ENCODE measurements around the gene MELTF.
A peak's percentile ranks its signal among the peaks of the same experiment; 100 is the strongest.
"Not testable (repeated sequence)": the region's sequence is repeated elsewhere in the genome, so short reads cannot be mapped to it uniquely, and the experiment has no call there.

MELTF gene

DNA sequence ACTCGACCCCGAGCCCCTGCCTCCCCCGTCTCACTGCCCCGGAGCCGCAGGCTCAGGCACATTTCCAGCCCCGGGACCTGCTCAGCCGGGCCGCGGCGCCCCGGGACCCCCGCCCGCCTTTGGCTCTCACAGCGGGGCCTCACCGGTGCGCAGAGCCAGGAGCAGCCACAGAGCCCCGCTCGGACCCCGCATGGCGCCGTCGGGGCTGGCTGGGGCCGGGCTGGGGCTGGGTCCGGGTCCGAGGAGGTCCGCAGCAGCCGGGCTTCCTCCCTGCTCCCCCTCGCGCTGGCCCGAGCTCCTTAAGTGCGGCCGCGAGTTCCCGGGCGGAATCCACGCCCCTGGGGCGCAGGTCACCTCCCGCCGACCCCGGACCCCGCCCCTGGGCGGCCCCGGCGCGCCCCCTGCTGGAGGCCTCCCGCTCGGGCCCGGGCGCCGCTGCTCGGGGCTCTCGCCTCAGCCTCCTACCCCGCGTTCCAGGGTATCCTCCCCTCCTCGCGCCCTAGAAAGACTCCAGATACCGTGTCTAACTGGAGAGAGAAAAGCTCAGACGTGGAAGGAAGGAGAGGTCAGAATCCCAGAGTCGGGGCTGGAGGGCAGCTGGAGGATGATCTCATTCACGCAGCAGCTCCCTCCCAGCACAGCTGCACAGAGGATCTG lies at the start of gene MELTF:
MELTF (minus strand) TSS at position 307 of the 657 bp plus-strand sequence; CDS start at position 192, 115 bp downstream.
- peak; percentile 59 for DNase-seq (ENCODE audit: low read depth)

DNA sequence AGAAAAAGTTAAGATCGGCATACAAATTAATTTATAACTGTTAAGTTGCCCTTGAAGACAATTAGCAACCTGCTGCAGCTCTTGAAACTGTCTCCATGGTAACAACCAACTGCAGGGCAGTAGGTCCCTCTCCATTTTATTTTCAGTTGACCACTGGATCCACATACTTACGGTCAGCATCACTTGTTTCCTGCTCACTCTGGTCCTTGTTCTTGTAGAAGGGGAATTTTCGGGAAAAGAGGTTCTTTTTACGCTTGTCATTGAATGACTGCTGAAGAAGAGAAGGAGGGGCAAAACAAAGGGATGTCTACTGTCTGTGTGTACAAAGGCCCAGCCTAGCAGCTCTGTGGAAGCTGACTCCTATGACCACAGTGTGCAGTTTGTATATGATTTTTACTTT lies 46.8 kb upstream of the MELTF start:
- no peak for DNase-seq (ENCODE audit: low read depth)

DNA sequence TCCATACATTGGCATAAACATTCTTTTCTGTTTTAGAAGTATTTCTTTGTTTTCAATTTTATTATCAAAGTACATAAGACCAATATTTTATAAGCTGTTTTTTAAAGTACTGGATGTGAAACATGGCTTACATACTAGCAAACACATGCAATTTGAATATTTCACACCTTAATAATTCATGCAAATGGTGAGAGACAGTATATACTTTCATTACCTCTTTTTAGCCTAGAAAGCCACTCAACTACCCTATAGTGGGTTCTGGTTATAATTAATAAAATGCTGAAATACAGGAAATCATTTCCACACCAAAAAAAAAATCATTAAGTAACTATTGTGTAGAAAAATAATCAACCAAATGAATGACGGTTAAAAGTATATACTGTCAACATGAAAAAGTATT lies 38.5 kb upstream of the MELTF start:
- no peak for DNase-seq (ENCODE audit: low read depth)

DNA sequence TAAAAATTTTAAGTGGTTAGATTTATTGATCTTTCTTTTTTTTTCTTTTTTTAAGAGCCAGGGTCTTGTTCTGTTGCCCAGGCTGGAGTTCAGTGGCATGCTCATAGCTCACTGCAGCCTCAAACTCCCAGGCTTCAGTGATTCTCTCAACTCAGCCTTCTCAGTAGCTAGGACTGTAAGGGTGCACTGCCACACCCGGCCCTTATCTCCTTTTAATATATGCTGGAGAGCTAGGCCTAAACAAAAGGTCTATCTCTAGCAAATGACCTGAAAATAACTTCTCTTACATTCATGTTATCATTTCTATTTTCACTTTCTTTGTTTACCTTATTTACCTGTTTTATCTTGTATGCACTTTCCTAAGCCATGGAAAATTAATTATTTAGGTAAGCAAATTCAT lies 35.2 kb upstream of the MELTF start:
- no peak for DNase-seq (ENCODE audit: low read depth)

DNA sequence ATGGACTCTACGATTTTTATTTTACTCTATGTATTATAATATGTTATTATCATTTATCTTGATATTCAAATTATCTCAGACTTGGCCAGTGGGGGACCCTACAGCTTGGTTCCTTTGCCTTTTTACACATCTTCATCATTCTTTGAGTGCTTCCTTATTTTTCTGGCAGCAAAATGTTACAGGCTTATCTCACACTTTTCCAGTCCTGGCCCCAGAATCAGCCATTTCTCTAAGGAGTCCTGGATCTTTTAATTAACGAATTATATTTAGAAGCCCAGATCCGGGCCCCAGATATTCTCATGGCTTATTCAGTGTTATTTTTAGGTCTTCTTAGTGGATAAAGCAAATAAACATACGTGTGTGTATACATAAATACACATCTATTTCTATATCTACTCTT lies 32.8 kb upstream of the MELTF start:
- DNase-seq (ENCODE audit: low read depth), result no peak

DNA sequence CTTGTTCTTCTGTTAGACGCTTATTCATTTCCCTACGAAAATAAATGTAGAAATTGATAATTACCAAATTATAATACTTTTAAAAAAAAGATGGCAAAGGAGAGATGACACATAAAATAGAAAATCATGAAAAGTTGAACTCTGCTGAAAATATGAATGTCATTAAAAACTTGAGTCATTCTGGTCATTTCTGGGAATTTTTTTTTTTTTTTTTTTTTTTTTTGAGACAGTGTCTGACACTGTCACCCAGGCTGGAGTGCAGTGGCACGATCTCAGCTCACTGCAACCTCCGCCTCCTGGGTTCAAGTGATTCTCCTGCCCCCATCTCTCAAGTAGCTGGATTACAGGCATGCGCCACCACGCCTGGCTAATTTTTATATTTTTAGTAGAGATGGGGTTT lies 22.0 kb upstream of the MELTF start:
- not testable (repeated sequence) for DNase-seq (ENCODE audit: low read depth)

DNA sequence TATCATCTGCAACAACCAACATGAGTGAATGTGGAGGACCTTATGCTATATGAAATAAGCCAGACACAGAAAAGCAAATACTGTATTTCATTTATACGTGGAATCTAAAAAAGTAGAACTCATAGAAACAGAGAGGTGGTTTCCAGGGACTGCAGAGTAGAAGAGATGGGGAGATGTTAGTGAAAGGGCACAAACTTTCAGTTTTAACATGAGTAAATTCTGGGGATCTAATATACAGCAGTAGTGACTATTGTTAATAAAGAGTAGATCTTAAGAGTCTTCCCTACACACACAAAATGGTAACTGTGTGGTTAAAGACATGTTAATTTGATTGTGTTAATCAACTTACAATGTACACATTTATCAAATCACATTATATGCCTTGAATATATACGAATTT lies 20.9 kb upstream of the MELTF start:
- DNase-seq (ENCODE audit: low read depth), result no peak

DNA sequence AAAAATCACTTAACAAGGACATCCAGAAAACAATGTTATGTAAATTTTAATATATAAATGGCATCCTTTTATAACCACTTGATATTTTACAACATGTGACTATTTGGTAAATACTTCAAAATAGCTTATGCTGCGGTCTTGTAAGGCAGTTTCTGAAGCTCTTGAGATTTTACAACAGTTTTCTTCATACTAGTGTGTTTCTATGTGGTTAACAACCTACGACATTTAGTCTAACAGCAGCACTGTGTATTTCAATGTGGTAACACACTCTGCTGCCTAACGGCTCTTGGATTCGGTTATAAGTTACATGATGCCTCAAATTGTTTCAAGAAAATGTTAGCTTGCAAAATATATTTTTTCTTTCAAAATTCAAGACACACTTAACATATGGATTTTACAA lies 12.9 kb upstream of the MELTF start:
- DNase-seq (ENCODE audit: low read depth), result no peak

DNA sequence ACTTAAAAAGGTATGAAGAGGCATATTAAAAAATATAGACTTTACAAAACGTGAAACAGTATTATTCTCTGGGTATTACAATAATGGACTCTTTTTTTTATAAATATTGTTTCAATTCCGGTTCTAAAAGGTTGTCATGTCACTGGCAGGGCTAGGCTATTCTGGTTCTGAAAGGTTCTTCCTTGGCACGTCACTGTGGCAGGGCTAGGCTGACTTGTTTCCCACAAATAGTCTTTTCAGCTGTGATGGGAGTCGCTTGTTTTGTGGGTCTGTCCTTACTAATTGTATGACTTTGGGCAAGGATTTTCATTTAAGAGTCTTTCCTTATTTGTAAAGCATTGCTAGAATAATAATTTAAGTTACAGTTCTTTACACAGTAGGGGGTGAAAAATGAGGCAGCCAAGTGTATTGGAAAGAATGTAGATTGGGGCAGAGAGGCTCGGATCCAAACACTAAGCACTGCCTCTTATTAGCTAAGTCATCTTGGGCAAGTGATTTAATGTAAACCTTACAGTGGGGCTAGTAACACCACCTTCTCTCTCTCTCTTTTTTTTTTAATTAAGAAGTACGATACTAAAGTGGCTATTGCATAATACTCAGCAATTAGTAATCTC lies 12.4 kb upstream of the MELTF start:
- DNase-seq (ENCODE audit: low read depth), result no peak

DNA sequence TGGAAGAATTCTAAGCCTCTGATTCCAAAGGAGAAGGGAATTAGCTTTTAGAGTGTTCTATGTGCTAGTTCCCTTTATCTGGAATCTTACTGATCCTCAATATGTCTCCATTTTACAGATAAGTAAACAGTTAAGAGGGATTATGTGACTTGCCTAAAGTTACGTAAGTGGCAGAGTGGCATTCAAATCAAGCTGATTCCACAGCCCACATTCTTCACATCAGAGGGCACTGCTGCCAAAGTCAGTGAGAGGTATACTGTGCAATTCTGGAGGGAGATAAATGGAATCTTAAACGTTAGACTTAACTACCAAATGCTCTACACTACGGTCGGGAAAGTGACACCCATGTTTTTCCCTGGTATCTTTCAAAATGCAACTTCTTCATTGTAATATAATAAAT lies 11.0 kb upstream of the MELTF start:
- no peak for DNase-seq (ENCODE audit: low read depth)

DNA sequence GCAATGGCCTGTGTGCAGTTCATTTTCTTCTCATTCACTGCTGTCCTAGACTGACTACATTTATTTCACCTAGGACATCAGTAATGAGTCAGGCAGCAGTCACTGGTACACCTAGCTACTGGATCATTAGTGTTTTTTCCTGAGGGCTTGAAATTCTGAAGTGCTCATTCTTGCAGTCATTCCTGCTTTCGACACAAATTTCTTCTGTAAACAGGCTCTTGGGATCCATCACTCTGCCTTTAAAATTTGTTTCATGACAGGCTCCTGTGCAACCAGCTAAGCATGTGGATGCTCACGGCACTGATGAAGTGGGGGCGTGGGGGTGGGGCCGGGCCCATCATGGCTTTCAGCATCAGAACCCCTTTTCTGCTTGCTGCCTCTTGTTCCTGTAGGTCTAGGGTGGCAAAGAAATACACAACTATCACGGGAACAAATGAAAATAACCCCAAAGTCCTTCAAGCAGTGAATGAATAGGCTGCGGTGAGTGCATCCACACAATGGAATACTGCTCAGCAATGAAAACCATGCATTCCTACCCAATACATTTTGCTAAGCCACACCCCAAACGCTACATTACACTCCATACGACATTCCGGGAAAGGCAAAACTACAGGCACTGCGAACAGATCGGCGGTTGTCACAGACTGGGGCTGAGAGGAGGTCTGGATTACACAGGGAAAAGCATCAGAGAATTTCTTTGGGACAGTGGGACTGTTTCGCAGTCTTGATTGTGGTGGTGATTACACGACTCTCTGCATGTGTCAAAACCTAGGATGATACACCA lies 9.3 kb upstream of the MELTF start:
- no peak for DNase-seq (ENCODE audit: low read depth)

DNA sequence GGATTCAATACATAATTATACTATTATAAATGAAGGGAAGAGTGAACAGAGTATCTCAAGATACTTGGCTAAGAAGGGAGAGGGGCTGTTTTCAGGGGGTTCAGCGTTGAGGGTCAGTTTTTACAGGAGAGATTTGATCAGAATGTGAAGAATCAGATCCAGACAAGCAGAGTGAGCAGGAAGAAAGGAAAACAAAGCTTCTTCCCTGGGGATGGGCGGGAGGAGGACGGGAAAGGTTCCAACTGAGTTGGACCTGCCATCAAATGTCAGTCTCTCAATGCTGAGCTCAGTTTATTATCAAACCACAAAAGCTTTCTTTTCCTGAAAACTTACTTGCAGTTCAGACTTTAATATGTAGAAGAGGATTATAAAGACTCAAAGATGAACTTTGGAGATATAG lies 6.0 kb upstream of the MELTF start:
- no peak for DNase-seq (ENCODE audit: low read depth)

DNA sequence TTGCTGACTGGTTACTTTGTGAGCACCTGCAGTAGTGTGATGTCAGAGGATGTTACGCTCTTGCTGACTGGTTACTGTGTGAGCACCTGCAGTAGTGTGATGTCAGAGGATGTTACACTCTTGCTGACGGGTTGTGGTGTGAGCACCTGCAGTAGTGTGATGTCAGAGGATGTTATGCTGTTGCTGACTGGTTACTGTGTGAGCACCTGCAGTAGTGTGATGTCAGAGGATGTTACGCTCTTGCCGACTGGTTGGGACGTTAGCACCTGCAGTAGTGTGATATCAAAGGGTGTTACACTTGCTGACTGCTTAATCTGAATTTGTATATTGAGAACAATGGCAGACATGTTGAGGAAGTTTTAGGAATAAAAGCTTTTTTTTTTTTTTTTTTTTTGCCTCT lies 5.2 kb upstream of the MELTF start:
- DNase-seq (ENCODE audit: low read depth), result not testable (repeated sequence)

DNA sequence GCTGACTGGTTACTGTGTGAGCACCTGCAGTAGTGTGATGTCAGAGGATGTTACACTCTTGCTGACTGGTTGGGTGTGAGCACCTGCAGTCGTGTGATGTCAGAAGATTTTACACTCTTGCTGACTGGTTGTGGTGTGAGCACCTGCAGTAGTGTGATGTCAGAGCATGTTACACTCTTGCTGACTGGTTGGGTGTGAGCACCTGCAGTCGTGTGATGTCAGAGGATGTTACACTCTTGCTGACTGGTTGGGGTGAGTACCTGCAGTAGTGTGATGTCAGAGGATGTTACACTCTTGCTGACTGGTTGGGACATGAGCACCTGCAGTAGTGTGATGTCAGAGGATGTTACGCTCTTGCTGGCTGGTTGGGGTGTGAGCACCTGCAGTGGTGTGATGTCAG lies 4.1 kb upstream of the MELTF start:
- not testable (repeated sequence) for DNase-seq (ENCODE audit: low read depth)

DNA sequence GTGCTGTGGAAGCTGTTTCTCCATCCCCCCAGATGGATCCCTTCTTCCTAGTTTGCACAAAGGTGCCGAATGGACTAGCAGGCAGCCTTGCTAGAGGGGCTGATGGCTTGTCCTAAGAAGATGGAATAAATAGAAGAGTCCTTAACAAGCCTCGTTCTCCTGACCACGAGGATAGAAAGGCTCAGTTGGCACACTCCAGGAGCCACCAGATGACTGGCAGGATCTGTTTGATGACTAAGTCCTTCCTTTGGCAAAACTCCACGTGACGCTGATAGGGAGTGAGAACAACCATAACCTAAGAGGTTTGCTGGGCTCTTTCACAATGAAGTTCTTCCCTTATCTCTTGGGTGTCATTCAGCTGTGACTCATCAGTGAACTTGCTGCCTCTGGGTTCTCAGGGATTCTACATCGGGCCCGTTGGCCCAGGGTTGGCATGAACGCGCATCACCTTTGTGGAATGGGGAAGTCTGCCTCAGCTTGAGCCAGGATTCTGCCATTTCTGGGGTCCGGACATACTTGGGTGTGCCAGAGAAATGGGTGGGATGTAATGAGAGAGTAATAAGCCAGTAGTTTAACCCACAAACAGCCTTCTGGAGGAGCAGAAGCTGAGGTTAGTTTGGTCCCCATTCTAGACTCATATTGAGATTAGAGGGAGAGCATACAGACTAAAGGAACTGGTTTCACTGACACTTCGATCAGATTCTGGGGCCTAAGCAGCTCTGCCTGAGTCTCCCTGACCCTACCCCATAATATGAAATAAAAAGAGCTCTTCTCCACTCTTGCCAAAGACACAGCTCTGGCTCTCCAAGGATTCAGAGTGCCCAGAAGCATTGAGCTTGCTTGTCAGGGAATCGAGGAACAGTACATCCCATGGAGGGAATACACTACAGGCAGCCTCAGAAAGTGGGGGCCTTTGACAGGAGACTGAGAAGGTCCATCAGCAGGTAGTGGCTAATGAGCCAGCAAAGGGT lies 2.0 kb upstream of the MELTF start:
- no peak for DNase-seq (ENCODE audit: low read depth)

DNA sequence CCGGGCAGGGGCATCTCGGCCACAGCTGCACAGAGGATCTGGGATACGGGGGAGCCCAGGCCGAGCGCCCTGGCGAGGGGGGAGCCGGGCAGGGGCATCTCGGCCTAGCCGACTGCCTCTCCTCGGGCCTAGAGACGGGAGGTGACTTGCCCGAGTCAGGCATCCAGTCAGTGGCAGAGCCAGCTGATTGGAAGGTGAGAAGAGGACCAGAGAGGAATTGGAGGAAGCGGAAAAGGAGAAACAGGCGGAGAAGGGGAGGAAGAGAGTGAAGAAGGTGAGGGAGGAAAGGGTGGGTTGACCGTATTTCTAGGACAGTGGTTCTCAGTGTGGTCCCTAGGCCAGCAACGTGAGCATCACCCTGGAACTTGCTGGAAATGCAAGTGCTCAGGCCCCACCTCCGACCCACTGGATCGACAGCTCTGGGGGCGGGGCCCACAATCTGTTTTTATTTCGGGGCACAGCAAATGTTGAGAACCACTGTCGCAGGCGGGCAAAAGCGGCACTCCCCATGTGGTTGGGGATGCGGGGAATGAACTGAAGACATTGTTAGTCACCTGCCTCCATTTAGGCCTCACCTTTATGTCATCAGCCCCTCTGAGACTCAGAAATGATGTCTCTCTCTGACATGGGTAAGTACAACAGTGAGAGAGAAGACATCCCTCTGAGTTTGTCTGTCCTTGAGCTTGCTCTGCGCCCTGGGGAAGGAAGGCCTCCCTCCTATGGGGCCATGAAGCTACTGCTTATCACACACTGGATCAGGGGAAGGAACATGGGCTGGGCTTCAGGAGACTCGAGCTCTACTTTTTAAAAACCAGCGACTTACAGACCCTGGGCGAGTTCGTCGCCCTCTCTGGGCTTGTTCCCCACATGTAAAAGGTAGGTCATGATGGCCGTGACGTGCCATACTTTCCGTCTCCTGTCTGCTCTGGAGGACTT lies 1.0 kb upstream of the MELTF start:
- no peak for DNase-seq (ENCODE audit: low read depth)

DNA sequence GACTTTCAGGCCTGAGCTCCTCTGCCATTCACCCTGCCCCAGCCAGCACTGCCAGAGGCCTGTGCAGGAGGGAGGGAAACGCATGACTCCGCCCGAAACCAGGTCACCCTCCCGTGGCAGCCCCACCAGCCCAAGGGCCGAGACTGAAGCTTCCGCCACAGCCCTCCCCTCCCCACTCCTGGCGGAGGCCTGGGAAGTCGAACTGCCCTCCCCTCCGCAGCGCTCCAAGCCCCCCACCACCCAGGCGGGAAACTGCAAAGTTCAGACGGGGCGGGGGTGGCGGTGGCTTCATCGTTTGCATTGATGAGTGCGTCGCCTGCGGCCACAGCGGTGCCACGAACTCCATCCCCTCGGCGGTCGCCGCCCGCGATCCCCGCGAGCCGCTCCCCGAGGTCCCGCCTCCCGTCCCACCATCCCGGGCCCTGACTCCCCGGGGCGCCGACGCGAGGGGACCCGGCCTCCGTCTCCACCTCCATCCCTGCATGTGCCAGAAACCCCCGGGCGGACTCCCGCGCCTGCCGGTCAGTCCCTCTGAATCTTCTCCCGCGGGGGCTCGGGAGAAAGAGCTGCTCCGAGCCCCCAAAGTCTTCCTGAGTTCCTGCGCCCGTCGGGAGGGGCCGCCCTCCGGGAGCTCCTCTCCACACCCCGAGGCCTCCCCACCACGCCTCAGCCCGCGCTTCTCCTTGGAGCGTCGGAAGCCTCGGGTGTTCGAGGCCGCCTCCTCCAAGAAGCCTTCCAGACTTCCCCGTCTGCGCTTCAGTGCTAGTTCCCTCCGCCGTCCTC lies 698 bp downstream of the MELTF start:
- DNase-seq (ENCODE audit: low read depth), result no peak

DNA sequence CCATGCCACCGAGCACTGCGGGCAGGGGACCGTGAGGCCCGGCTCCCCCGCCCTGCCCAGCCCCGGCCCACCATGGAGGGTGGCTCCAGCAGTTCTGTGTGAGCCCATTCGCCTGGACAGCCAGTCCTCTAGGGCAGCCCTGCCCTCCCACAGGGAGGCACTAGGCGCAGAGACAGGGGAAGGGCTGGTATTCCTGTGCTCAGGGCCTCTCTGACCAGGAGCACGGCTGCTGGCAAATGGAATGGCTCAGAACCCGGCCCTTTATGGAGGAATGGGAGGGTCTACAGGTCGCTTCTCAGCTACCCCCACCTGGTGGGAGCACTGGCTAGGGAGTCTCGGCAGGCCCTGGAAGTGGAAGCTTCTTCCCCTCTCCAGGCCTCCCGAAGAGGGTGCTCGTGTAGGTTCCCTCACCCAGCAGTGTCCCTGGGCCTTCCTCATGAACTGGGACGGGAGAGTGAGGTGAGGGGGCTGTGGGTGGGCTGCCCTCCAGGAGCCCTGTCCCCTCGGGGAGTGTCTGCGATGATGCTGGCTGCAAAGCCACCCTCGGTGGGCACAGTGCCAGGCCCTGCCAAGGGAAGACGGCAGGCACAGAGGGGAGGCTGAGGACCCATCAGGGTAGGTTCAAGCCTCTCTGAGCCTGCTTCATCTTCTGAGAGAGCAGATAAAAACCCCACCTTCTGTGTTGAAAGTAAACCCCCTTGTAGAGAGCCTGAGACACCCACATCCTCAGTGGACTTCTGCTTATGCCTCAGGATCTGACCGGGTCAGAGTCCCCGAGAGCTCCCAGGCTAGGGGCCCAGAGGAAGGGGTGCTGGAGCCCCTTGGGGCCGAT lies 1.5 kb downstream of the MELTF start:
- DNase-seq (ENCODE audit: low read depth), result no peak

DNA sequence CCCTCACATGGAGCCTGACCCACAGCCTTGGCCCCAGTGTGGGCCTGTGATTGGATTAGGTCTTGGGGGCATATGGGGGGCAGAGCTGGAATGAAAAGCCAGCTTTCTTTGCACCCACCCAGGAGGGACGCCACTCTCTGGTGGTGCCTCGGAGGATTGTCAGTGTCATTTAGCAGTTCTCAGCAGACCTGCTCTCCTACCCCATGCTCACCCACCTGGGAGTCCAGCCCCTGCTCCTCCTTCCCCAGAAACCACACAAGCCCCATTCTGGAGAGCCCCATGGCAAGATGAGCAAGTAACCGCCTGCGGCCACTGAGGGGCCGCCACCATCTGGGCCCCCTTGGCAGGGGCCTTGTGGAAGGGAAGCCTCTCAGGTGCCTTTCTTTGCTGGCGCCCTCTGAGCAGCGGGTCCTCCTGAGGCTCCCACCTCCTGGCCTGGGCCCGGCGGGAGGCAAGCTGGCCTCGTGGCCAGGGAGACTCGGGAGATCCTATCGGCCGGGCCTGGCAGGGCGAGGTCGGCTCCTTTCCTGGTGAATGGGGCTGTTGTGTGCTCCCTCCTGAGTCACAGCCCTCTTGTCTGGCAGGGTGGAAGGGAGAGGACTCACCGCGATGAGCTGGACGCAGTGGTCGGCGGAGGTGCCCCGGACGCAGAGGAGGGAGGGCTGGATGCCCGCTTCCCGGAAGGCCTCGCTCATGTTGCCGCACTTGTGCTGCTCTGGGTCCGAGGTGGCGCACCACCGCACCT lies 2.3 kb downstream of the MELTF start:
- DNase-seq (ENCODE audit: low read depth), result no peak
